HG02763 (cell line): ENCODE results near the gene MYRF.

Source experiments
- ATAC-seq: cut with Tn5 transposase; IDR thresholded peaks from one replicate; pipeline ENCODE4 v1.9.1; 2021; ENCODE audit warnings: mild to moderate bottlenecking, moderate library complexity; ENCODE audit not compliant: unreplicated experiment

Gene MYRF

DNA sequence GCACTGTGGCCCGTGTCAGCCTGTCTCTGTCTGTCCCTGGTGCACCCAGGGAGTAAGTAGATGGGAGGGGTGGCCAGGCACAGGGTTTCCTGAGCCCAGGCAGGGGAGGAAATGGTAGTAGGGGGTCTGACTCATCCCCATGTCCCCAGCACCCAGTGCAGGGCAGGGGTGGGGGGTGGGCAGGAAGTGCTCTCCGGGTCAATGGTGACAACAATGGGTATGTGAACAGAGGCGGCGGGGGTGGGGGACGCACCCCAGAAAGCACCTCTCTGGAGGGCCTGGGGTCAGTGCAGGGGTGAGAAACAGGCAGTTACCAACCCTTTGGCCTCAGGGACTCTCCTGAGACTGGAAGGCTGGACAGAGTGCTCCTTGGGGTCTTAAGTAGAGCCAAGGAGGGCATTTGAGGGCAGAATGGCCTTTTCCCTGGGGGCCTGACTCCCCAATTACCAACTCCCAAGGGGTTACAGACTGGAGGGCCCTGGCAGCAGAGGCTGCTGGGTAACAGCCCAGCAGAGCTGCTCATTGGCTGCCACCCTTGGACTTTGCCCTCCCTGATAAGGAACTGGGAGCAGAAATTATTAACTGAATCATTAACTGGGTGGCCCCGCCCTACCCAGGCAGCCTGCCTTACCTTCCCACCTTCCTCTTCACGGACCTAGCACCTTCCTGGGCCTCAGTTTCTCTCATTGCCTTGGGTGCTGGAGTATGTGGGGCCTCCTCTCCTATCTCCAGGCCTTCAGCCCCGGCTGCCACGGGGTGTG lies 4.2 kb downstream of the MYRF start:
- ATAC-seq, result peak; percentile 41

DNA sequence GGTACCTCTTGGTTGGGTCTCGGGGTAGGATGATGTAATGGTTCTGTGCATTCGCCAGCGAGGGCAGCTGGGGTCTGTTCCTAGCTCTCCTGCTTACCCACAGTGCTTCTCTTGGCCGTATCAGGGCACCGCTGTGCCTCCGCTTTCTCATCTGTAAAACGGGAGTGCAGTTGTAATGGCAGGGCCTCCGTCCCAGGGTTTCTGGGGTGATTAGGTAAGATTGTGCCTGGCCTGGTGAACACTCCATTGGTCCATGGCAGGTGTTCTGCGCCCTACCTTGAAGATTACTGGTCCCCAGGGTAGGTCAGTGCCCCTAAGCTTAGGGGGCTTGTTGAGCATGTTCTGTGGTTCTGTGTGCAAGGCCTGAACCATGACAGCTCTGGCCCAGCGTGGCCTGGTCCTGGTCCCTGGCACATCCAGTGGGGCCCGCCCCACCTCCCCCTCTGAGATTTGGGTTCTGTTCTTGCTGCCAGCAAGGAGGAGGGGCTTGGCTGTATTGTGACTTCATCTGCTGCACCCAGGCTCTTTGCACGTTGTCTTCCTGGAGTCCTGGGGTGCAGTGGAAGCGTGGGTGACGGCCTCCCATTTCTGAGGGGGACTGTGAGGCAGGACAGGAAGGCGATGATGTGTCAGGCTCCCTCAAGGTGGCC lies 4.9 kb downstream of the MYRF start:
- no peak for ATAC-seq

DNA sequence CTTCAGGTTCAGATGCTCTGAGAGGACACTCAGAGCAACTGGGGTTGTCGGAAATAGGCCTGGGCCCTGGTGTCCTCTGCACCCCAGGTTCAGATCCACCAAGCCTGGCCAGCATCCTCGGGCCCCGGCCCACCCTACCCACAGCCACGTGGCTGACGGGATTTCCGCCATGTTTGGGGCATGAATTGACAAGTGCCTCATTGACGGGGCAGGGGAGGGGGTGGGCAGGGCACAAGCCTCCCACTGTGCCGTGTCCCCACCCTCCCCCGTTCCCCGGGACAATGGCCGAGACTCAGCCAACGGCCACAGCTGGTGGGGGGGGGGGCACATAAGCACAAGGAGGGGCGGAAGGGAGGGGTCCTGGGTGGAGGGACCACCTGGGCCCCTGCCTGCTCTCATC lies 8.5 kb downstream of the MYRF start:
- ATAC-seq, result no peak

DNA sequence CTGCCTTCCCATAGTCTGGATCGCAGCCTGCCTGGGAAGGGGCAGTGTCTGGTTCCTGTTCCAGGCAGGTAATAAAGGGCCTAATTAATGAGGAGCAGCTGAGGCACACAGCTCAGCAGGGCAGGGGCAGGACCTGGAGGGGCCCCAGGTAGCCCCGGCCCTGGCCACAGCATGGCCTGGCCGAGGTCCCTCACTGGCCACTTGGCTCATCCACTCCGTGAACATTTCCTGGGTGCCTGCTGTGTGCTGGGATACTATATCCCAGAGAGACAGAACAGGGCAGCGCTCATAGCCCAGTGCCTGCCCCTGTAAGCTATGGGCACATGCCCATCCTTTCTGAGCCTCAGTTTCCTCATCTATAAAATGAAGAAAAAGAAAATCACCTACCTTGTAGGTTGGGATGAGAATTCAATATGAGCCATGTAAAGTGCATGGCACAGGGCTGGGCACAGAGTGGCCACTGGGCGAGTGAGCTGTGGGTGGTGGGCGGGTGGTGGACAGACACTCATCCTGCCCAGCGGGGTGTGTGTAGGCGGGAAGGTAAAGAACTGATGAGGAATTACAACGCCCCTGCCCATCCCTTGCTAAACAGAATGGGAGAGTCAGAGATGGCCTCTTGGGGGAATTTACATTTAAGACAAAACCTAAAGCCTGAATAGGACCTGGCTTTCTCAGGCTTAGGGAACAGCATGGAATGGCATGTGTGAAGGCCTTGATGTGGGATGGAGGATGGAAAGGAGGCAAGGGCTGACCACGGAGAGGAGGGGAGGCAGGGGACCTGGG lies 9.2 kb downstream of the MYRF start:
- ATAC-seq, result no peak

- no peak for ATAC-seq
Observed at GRCh38 chr11:61762223-61762615, 9.8 kb downstream of the MYRF start.

- no peak for ATAC-seq
Observed at GRCh38 chr11:61762798-61763197, 10.4 kb downstream of the MYRF start.

GRCh38 chr11:61763930-61764605 lies 11.6 kb downstream of the MYRF start:
- no peak for ATAC-seq

DNA sequence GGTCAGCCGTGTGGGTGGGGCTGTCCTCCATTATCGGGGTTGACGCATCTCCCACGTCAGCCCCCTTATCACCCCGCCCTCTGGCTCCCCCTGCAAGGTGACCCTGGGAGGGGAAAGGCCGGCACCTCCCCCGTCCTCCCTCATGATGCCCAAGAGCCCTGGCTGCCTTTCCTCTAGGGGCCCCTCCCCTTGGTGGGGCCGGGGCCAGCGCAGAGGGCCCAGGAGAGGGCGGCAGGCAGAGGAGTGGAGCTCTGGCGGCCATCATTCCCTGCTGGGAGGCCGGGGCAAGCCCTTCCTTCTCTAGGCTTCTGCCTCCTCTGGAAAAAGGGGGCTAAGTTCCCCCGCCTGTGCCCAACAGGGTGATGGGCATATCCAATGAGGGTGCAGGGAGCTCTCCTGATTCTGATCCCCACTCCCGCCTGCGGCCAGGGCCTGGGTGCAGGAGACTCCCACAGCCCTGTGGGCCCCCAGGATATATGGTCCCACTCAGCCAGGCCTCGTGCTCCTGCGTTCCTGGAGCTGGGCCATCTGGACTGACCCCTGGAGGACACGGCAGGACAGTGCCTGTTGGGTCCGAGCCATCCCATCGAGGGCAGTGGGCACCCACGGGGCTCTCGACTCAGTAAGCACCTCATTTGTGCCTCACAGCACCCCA lies 12.3 kb downstream of the MYRF start:
- no peak for ATAC-seq

- ATAC-seq, result no peak
Observed at GRCh38 chr11:61765550-61766253, 13.3 kb downstream of the MYRF start.

GRCh38 chr11:61766353-61766841 lies 14.0 kb downstream of the MYRF start:
- no peak for ATAC-seq

DNA sequence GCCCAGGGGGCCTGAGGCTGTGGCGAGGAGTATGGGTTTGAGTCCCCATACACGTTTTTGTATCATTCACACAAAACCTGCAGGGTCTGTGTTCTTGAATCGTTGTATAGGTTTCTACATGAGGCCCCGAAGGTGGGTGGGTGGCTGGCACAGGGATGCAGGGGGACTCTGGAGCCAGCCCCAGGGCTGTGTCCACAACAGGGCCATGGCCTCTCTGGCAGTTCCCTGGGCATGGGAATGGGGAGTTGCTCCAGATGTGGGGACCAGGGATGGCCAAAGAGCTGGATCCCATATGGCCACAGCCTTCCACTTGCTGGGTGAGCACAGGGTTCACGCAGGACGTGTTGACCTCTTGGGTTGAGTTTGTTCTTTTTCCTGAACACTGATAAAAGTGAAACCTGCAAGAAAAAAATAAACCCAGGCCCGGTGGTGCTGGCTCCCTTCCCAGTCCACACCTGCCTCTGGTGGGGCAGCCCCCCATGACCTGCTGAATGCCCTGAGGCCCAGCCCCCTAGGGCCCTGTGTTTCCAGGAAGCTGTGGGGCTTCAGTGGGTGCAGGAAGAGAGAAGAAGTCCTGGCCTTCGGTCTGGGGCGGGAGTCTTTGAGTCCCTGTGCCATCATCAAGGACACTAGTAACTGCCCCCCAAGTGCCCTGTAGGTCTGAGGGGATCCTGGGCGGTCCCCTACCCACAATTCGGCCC lies 16.1 kb downstream of the MYRF start:
- ATAC-seq, result no peak

GRCh38 chr11:61769169-61769920 lies 16.9 kb downstream of the MYRF start:
- ATAC-seq, result no peak

- no peak for ATAC-seq
Observed at GRCh38 chr11:61769946-61770683, 17.7 kb downstream of the MYRF start.

GRCh38 chr11:61771195-61771894 lies 18.9 kb downstream of the MYRF start:
- ATAC-seq, result no peak

DNA sequence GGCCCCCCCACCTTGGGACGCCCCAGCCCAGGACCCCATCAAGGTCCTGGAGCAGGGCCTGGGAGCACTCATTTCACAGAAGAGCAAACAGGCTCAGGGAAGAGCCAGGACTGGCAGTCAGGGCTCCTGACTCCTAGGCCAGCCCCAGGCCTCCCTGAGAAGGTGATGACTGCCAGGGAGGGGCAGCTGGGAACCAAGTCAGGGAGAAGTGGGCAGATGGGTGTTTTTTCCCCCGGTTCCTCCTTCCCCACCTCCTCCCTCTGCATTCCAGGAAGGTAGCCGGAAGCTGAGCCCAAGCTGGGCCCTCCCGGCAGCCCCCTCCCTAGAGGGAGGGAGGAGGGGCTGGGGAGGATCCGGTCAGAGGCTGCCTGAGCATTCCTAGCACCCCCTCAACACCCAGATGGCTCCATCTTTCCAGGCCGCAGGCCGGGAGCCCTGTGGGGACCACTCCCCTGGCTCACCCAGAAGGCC lies 19.6 kb downstream of the MYRF start:
- ATAC-seq, result no peak

DNA sequence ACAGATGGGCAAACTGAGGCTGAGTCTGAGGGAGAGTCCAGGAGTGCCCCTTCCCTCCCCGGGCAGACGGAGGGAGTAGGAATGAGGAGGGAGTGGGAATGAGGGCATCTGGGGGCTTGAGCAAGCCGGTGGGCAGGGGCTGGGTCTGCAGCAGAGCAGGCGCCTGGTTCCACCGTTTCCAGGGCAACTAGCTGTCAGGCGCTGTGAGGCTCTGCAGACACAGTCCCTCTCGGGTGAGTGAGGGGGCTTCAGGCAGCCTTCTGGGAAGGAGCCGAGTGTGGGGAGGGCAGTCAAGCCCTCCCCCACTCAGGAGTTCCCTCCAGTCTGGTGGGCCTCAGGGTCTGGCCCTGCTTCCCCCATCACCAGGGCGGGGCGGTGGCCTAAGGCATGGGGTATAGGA lies 20.9 kb downstream of the MYRF start:
- no peak for ATAC-seq

- no peak for ATAC-seq
Observed at GRCh38 chr11:61773809-61774208, 21.4 kb downstream of the MYRF start.
